BLaER1 (cell line): Measurements from ENCODE around the gene ATXN7L1.
"Not testable (repeated sequence)": the region's sequence is repeated elsewhere in the genome, so short reads cannot be mapped to it uniquely, and the experiment has no call there.

ENCODE experiments used
- H3K27ac ChIP-seq: shearing (Covaris generic); formaldehyde crosslinking; 2 replicates; pipeline ENCODE4 v1.8.1; 2022
- H3K27me3 ChIP-seq: shearing (Covaris generic); formaldehyde crosslinking; 2 replicates; pipeline ENCODE4 v1.8.1; 2022
- H3K36me3 ChIP-seq: shearing (Covaris generic); formaldehyde crosslinking; 2 replicates; pipeline ENCODE4 v1.8.1; 2022
- H3K4me1 ChIP-seq: shearing (Covaris generic); formaldehyde crosslinking; 2 replicates; pipeline ENCODE4 v1.8.1; 2022
- H3K4me2 ChIP-seq: shearing (Covaris generic); formaldehyde crosslinking; 2 replicates; pipeline ENCODE4 v1.8.1; 2022
- H3K4me3 ChIP-seq: shearing (Covaris generic); formaldehyde crosslinking; 2 replicates; pipeline ENCODE4 v1.8.1; 2022
- H3K9ac ChIP-seq: shearing (Covaris generic); formaldehyde crosslinking; 2 replicates; pipeline ENCODE4 v1.8.1; 2022
- H3K9me3 ChIP-seq: shearing (Covaris generic); formaldehyde crosslinking; 2 replicates; pipeline ENCODE4 v1.8.1; 2022
- H4K20me1 ChIP-seq: shearing (Covaris generic); formaldehyde crosslinking; 2 replicates; pipeline ENCODE4 v1.8.1; 2022
- Cebpa-rat ChIP-seq: shearing (Covaris generic); IDR thresholded peaks from 2 replicates; pipeline ENCODE4 v1.8.1; 2022

Gene ATXN7L1

DNA sequence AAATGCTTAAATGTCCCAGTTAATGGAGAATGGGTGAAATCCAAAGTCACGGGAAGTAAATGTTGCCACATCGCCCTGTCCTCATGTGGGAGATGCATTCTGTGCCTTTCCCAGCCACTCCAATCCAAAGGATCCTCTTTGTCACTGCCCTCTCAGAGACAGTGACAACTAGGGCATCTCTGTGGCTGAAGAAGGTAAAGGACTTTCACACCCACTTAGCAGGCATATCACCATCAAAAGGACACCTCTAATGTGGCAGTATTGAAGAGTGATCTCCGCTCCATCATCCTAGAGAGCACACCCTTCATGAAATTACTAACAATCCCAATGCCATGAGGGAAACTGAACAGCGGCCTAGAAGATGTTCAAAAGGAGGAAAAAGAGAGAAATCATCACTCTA is 13.6 kb downstream of the ATXN7L1 start:
- no peak for TF ChIP-seq Cebpa-rat
- H3K4me3 ChIP-seq, result no peak overlapping the region

DNA sequence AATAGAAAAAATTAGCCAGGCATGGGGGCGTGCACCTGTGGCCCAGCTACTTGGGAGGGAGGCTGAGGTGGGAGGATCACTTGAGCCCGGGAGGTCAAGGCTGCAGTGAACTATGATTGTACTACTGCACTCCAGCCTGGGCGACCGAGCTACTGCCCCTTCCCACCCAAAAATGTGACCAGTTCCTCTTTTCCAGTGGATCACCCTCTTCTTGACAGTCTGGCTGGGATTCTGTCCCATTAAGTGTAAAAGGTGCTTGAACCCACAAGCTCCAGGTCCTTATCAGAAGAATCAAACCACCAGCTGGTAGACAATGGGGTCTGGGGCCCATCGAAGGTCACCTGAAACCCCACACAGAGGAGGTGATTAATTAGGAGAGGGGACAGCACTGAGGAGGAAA is 14.1 kb downstream of the ATXN7L1 start:
- H4K20me1 ChIP-seq, result no peaks in the 10 kb centered on the region
- TF ChIP-seq Cebpa-rat, result no peak
- no peak overlapping the region for H3K27ac ChIP-seq
- no peak overlapping the region for H3K4me3 ChIP-seq
- H3K27me3 ChIP-seq, result no peaks in the 10 kb centered on the region
- H3K36me3 ChIP-seq, result no peaks in the 10 kb centered on the region
- H3K9me3 ChIP-seq, result no peaks in the 10 kb centered on the region
- no peak overlapping the region for H3K4me2 ChIP-seq
- peaks cover 6% of the 10 kb centered on the region for H3K4me1 ChIP-seq
- no peak overlapping the region for H3K9ac ChIP-seq

More for the DNA sequence above, 13.6 kb downstream of the ATXN7L1 start:
- Histone ChIP-seq H3K27ac (no peak overlapping the region), H3K36me3 (no peaks in the 10 kb centered on the region), H3K4me1 (peaks cover 11% of the 10 kb centered on the region), H3K4me2 (no peak overlapping the region), H3K27me3 (no peaks in the 10 kb centered on the region), H4K20me1 (no peaks in the 10 kb centered on the region), H3K9me3 (no peaks in the 10 kb centered on the region), H3K9ac (no peak overlapping the region)

DNA sequence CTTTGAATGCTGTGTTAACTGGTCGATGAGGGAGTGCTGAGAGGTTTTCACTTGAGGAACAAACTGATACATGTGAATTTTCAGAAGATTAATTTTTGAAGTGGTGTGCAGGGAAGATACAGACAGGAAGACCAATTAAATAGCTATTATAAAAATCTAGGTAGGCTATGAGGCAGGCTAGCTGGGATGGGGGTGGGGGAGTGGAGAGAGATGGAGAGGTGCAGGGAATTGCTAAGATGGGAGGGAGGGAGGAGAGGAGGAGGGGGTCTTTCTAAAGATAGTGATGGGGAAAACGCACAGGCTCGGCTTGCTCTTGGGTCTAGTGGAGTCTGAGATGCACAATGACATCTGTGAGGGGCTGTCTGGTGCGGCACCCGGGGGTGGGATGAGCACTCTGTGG is 15.2 kb downstream of the ATXN7L1 start:
- Histone ChIP-seq H3K4me1 (no peaks in the 10 kb centered on the region), H3K4me3 (no peak overlapping the region), H3K9ac (no peak overlapping the region), H4K20me1 (no peaks in the 10 kb centered on the region), H3K36me3 (no peaks in the 10 kb centered on the region), H3K27ac (no peak overlapping the region), H3K27me3 (no peaks in the 10 kb centered on the region), H3K9me3 (no peaks in the 10 kb centered on the region), H3K4me2 (no peak overlapping the region)
- TF ChIP-seq Cebpa-rat, result no peak

DNA sequence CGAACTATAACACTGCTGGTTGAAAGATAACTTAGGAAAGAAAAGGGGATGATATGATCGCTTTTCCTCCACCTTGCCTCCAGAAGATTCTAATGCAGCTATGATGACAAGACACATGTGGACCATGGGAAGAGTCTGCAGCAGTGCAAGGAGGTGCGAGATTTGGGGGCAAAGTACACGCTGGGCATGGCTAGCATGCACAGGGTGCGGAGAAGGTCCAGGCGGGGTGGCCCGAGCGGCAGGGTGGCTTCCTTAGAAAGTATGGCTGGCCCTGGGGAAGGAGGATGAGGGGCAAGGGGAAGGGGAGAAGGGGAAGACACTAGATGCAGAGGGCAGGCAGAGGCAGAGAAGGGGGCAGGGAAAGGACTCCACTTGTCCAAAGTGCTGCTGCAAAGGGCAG is 15.6 kb downstream of the ATXN7L1 start:
- TF ChIP-seq Cebpa-rat, result no peak
- H3K27me3 ChIP-seq, result no peaks in the 10 kb centered on the region
- no peaks in the 10 kb centered on the region for H3K4me1 ChIP-seq
- no peaks in the 10 kb centered on the region for H4K20me1 ChIP-seq
- H3K9me3 ChIP-seq, result no peaks in the 10 kb centered on the region
- H3K4me2 ChIP-seq, result no peak overlapping the region
- H3K36me3 ChIP-seq, result no peaks in the 10 kb centered on the region
- no peak overlapping the region for H3K9ac ChIP-seq
- H3K4me3 ChIP-seq, result no peak overlapping the region
- no peak overlapping the region for H3K27ac ChIP-seq

DNA sequence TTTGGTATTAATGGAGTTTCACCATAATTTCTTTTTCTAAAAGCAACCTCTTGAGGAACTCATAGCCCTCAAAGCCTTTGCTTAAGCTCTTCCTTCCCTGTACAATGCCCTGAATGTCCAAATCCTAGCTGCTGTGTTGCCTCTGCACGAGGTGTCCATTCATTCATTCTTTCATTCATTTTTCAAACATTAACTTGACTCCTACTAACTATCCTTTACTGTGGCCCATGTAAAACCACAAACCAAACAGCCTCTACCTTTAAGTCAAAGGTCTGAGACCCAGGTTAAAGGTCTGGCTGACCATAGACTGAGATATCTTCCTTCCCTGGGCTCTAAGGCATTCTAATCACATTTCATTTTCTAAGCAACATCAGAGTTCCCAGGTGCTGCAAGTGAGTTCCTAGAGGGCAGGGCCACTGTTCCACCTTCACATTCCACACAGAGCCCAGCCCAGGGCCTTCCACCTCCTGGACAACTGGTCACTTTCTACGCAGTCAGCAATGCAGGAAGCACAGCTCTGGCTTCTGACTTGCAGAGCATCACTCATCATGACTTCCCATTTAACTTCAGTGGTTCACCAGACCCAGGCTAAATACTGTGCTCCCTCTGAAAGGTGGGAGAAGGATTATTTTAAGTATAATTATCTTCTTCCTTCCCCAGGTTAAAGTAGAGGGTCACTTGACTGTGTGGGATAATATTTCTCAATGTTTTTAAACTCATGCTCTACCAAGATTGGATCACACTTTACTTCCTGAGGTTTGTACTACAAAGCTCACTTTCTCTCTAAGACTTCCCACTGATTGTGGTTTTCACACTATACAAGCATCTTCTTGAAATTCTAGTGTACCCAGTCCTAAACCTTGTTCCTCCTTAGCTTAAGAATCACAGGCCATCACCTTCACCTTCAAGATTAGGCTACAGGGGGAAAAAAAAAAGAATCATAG is 19.1 kb downstream of the ATXN7L1 start:
- TF ChIP-seq Cebpa-rat, result no peak
- Histone ChIP-seq H3K4me3 (no peak overlapping the region), H3K4me1 (peaks cover 10% of the 10 kb centered on the region), H3K27me3 (no peaks in the 10 kb centered on the region), H3K36me3 (no peaks in the 10 kb centered on the region), H3K4me2 (no peak overlapping the region), H3K9ac (no peak overlapping the region), H3K9me3 (no peaks in the 10 kb centered on the region), H4K20me1 (no peaks in the 10 kb centered on the region), H3K27ac (no peak overlapping the region)

DNA sequence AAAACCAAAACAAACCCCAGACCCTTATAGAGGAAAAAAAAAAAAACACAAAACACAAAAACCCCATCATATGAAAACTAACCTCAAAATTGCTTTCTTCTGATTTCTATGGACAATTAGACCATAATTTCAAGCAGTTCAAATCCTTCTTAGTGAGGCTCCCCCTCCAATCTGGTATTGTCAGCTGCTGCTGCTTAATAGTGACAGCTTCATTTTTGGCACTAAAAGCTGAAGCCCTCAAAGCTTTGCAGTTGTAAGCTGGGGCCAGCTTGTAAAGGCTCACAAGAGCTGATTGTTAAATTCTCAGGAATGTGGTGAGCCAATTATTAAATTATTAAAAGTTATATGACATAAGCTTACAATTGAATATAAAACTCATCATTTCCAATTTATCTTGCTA is 21.9 kb downstream of the ATXN7L1 start:
- no peak overlapping the region for H3K27ac ChIP-seq
- no peak overlapping the region for H3K4me2 ChIP-seq
- no peaks in the 10 kb centered on the region for H3K9me3 ChIP-seq
- no peaks in the 10 kb centered on the region for H3K27me3 ChIP-seq
- H3K9ac ChIP-seq, result no peak overlapping the region
- H3K36me3 ChIP-seq, result no peaks in the 10 kb centered on the region
- H3K4me3 ChIP-seq, result no peak overlapping the region
- H4K20me1 ChIP-seq, result no peaks in the 10 kb centered on the region
- H3K4me1 ChIP-seq, result peaks cover 38% of the 10 kb centered on the region
- no peak for TF ChIP-seq Cebpa-rat

DNA sequence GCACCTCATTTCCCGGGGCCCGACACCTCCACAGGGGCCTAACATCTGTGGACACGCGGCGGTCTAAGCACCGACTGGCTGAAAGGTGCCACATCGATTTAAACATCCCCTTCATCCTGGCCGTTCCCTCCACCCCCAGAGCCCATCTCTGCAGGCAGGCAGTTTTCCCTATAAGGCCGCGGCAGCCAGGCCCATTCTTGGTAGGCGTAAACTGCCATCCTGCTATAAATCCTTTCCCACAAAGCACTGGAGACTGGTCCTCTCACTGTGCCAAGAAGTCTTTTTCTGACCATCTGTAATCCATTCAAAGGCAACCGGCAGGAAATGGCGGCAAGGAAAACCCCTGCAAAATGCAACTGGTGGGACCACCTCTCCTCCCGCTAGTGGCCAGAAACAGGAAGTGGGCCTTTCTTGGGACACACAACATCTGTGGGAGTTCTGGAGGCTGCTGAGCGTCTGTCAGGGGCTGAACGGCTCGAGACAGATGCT is 22.4 kb downstream of the ATXN7L1 start:
- Histone ChIP-seq H3K27ac (no peak overlapping the region), H3K4me3 (no peak overlapping the region), H3K9me3 (no peaks in the 10 kb centered on the region), H3K36me3 (no peaks in the 10 kb centered on the region), H3K4me1 (peaks cover 43% of the 10 kb centered on the region), H3K9ac (no peak overlapping the region), H3K4me2 (0 out of 2 replicates have a peak overlapping the region, but pooled peaks have one; percentile 6), H4K20me1 (no peaks in the 10 kb centered on the region), H3K27me3 (no peaks in the 10 kb centered on the region)
- TF ChIP-seq Cebpa-rat, result no peak

DNA sequence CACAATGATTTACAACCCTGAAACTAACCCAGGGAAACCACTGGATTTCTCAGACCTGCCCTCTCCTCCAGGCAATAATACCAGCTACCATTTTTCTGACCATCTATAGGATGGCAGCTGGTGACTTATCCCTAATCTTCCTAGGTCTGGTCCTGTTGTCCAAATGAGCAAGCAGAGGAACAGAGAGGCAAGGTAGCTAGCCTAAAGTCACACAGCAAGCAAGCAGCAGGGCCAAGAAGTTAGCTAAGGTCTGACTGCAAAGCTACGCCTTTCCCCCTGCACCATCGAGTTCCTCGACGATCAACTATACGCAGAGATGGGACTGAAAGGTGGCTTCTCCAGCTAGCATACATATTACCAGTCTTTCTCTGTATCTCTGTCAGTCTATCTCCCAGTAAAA is 25.3 kb downstream of the ATXN7L1 start:
- H3K9ac ChIP-seq, result no peak overlapping the region
- H3K9me3 ChIP-seq, result no peaks in the 10 kb centered on the region
- H3K36me3 ChIP-seq, result no peaks in the 10 kb centered on the region
- no peak overlapping the region for H3K4me2 ChIP-seq
- H4K20me1 ChIP-seq, result no peaks in the 10 kb centered on the region
- no peak for TF ChIP-seq Cebpa-rat
- H3K4me1 ChIP-seq, result peaks cover 45% of the 10 kb centered on the region
- H3K4me3 ChIP-seq, result no peak overlapping the region
- H3K27me3 ChIP-seq, result no peaks in the 10 kb centered on the region
- H3K27ac ChIP-seq, result no peak overlapping the region

DNA sequence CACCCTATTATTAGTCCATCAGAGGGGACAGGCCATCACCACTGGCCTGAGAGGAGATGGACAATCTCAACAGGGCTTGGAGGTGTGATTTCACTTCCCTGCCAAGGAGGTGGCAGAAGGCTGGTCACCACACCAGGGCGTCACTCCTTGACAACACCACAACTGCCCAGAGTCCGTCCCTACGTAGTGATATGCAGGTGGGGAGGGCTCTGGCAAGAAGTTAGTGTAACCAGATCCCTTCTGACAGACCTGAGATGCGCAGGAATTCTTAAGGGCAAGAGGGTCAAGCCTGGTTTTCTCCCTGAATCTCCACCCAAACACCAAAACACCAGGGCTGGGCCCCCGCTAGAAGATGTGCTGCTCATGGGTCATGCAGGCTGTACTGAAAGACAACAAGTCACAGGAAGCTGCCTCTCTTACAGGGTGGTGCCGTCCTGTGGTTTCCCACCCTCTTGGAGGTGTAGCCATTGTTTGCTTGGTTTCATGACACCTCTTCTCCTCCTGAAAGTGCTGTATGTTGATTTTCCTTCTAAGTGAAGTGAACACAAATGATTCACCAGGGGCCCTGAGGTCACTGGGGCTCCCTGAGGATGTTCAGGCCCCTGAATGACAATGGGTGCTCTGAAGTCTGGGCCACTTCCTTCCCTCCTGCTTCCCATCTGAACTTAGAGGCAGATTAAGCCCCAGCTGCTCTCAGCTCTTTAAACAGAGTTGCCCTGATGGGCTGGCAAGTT is 27.1 kb downstream of the ATXN7L1 start:
- Histone ChIP-seq H3K4me3 (no peak overlapping the region), H3K9ac (no peak overlapping the region), H3K27ac (no peak overlapping the region), H3K4me2 (peak overlapping the region; percentile 47), H3K36me3 (no peaks in the 10 kb centered on the region), H3K4me1 (peaks cover 42% of the 10 kb centered on the region), H4K20me1 (no peaks in the 10 kb centered on the region), H3K27me3 (no peaks in the 10 kb centered on the region), H3K9me3 (no peaks in the 10 kb centered on the region)
- TF ChIP-seq Cebpa-rat, result no peak

DNA sequence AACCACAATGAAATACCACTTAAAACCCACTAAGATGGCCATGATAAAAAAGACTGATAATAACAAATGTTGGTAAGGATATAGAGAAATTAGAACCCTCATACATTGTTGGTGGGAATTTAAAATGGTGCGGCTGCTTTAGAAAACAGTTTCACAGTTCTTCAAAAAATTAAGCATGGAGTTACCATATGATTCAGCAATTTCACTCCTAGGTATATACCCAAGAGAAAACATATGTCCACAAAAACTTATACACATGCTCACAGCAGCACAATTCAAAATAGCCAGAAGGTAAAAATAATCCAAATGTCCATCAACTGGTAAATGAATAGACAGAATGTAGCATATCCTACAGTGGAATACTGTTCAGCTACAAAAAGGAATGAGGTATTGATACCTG is 30.0 kb downstream of the ATXN7L1 start:
- no peak overlapping the region for H3K27ac ChIP-seq
- no peak overlapping the region for H3K4me2 ChIP-seq
- no peaks in the 10 kb centered on the region for H3K36me3 ChIP-seq
- H4K20me1 ChIP-seq, result no peaks in the 10 kb centered on the region
- no peaks in the 10 kb centered on the region for H3K27me3 ChIP-seq
- H3K4me1 ChIP-seq, result peaks cover 27% of the 10 kb centered on the region
- no peak overlapping the region for H3K9ac ChIP-seq
- TF ChIP-seq Cebpa-rat, result no peak
- H3K9me3 ChIP-seq, result no peaks in the 10 kb centered on the region
- H3K4me3 ChIP-seq, result no peak overlapping the region

DNA sequence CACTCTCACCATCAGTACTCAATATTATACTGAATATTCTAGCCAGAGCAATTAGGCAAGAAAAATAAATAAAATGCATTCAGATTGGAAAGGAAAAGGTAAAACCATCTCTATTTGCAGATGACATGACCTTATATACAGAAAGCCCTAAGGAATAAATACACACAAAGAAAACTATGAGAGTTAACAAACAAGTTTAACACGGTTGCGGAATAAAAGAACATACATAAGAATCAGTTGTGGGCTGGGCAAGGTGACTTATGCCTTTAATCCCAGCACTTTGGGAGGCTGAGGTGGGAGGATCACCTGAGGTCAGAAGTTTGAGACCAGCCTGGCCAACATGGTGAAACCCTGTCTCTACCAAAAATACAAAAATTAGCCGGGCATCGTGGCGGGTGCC is 31.7 kb downstream of the ATXN7L1 start:
- H3K4me2 ChIP-seq, H3K27ac ChIP-seq, H4K20me1 ChIP-seq, H3K4me3 ChIP-seq, H3K27me3 ChIP-seq, H3K9ac ChIP-seq, H3K9me3 ChIP-seq, H3K36me3 ChIP-seq, H3K4me1 ChIP-seq: not testable (repeated sequence)
